Measurements from ENCODE around the gene AMMECR1L. TPM values are rescaled to one million over a fixed set of nuclear protein-coding genes. Genes with fewer than 3 reads are reported as not detected.

AMMECR1L gene
- total and polyA plus RNA-seq, 2 experiments from 2014 or later: 7.8 to 17.7 TPM

DNA sequence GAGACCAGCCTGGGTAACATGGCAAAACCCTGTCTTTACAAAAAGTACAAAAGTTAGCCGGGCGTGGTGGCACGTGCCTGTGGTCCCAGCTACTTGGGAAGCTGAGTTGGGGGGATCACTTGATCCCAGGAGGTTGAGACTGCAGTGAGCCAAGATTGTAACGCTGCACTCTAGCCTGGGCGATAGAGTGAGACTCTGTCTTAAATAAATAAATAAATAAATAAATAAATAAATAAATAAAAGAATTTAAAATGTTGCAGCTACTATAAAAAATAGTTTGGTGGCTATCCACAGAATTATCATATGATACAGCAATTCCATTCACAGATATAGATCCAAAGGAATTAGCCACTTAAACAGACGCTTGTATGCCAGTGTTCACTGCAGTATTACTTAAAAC lies 49.6 kb upstream of the AMMECR1L start (continued):
- TF ChIP-seq ZNF114 (CRISPR knock-in tag; IDR thresholded peaks at IDR 0.05): no peak

DNA sequence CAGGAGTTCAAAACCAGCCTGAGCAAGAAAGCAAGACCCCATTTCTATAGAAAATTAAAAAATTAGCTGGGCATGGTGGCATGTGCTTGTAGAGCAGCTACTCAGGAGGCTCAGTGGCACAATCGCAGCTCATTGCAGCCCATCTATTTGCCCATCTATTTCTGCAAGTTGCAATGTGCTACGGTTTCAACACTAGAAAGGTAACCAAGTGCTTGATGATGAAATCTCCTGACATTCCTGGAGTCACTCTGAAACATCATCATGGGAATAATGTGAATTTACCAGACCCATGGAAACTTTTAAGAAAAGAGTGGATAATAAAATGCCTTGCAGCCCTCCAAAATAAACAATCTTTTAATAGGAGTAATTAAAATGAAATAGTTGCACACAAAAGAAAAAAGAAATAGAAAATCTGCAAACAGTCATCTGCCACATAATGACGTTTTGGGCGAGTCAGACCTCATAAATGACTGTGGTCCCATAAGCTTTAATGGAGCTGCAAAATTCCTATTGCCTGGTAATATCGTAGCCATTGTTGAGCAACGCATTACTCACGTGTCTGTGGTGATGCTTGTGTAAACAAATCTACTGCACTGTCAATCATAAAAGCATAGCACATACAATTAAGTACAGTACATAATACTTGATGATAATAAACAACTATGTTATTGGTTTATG lies 46.6 kb upstream of the AMMECR1L start:
- H3K27me3 ChIP-seq (ENCODE audit: insufficient read depth): no peaks in the 10 kb centered on the region
- no peak for ATAC-seq
- no peak overlapping the region for H2AFZ ChIP-seq
- H3K36me3 Mint-ChIP-seq (ENCODE audit: low read depth): no peaks in the 10 kb centered on the region
- H3K9me3 Mint-ChIP-seq: no peaks in the 10 kb centered on the region
- no peak overlapping the region for H3K4me3 Mint-ChIP-seq
- H3K27ac ChIP-seq (ENCODE audit: low read depth): no peak overlapping the region
- no peak overlapping the region for H3K27ac Mint-ChIP-seq
- no peaks in the 10 kb centered on the region for H3K9me2 ChIP-seq (ENCODE audit: insufficient read depth)
- no peaks in the 10 kb centered on the region; the same call in 1 of the 2 replicates for H4K20me1 ChIP-seq (replicated peaks; ENCODE audit: insufficient read depth)
- H3K4me1 Mint-ChIP-seq: no peaks in the 10 kb centered on the region
- H3K79me2 ChIP-seq (replicated peaks; ENCODE audit: insufficient read depth): no peaks in the 10 kb centered on the region
- no peaks in the 10 kb centered on the region for H3K36me3 ChIP-seq (ENCODE audit: insufficient read depth)
- TF ChIP-seq ETS1 (IDR thresholded peaks at IDR 0.05) (no peak), ZNF114 (CRISPR knock-in tag; IDR thresholded peaks at IDR 0.05) (no peak), EZH2phosphoT487 (IDR thresholded peaks at IDR 0.05; ENCODE audit: unreplicated experiment) (no peak), POLR2AphosphoS5 (IDR thresholded peaks at IDR 0.05; ENCODE audit: low read depth) (no peak), JUNB (IDR thresholded peaks at IDR 0.05; ENCODE audit: unreplicated experiment) (no peak), CREB1 (CRISPR knock-in tag; IDR thresholded peaks at IDR 0.05; ENCODE audit: low read depth) (no peak), ZNF331 (CRISPR knock-in tag; IDR thresholded peaks at IDR 0.05; ENCODE audit: low read depth) (no peak)
- no peaks in the 10 kb centered on the region for H3F3A ChIP-seq (replicated peaks; ENCODE audit: low read depth)
- no peak overlapping the region for H3K4me3 ChIP-seq
- peaks cover 6% of the 10 kb centered on the region for H3K27me3 Mint-ChIP-seq (ENCODE audit: insufficient read depth, low read depth, poor library complexity)
- no peak overlapping the region for H3K4me2 ChIP-seq
- DNase-seq (ENCODE audit: low spot score): no peak
- H3K4me1 ChIP-seq (ENCODE audit: insufficient read depth): no peaks in the 10 kb centered on the region

- no peak overlapping the region for H2AFZ ChIP-seq
- no peaks in the 10 kb centered on the region; the same call in 1 of the 2 replicates for H4K20me1 ChIP-seq (replicated peaks; ENCODE audit: insufficient read depth)
- Mint-ChIP-seq H3K4me1 (no peaks in the 10 kb centered on the region), H3K27ac (no peak overlapping the region), H3K36me3 (ENCODE audit: low read depth) (no peaks in the 10 kb centered on the region), H3K4me3 (no peak overlapping the region), H3K9me3 (no peaks in the 10 kb centered on the region), H3K27me3 (ENCODE audit: insufficient read depth, low read depth, poor library complexity) (peaks cover 6% of the 10 kb centered on the region)
- no peak for DNase-seq (ENCODE audit: low spot score)
- no peak for ATAC-seq
- H3K79me2 ChIP-seq (replicated peaks; ENCODE audit: insufficient read depth): no peaks in the 10 kb centered on the region
- H3K9me2 ChIP-seq (ENCODE audit: insufficient read depth): no peaks in the 10 kb centered on the region
- no peaks in the 10 kb centered on the region for H3F3A ChIP-seq (replicated peaks; ENCODE audit: low read depth)
- no peak overlapping the region for H3K27ac ChIP-seq (ENCODE audit: low read depth)
- H3K4me2 ChIP-seq: no peak overlapping the region
- H3K36me3 ChIP-seq (ENCODE audit: insufficient read depth): no peaks in the 10 kb centered on the region
- no peaks in the 10 kb centered on the region for H3K27me3 ChIP-seq (ENCODE audit: insufficient read depth)
- H3K4me1 ChIP-seq (ENCODE audit: insufficient read depth): no peaks in the 10 kb centered on the region
- H3K4me3 ChIP-seq: no peak overlapping the region
- no peak for TF ChIP-seq EZH2phosphoT487 (IDR thresholded peaks at IDR 0.05; ENCODE audit: unreplicated experiment)
- no peak for TF ChIP-seq CREB1 (CRISPR knock-in tag; IDR thresholded peaks at IDR 0.05; ENCODE audit: low read depth)
- TF ChIP-seq STAT1 (IDR thresholded peaks at IDR 0.05; ENCODE audit: unreplicated experiment): no peak
- no peak for TF ChIP-seq REST (IDR thresholded peaks at IDR 0.05; ENCODE audit: unreplicated experiment)
Observed at GRCh38 chr2:127929449-127929848, 43.7 kb upstream of the AMMECR1L start.
